ENCODE data around the gene RHOBTB1.
"Not testable (repeated sequence)": the region's sequence is repeated elsewhere in the genome, so short reads cannot be mapped to it uniquely, and the experiment has no call there.

RHOBTB1 gene

GRCh38 chr10:60940446-60940845 is 3.5 kb downstream of the RHOBTB1 start:
- no peak for DNase-seq

DNA sequence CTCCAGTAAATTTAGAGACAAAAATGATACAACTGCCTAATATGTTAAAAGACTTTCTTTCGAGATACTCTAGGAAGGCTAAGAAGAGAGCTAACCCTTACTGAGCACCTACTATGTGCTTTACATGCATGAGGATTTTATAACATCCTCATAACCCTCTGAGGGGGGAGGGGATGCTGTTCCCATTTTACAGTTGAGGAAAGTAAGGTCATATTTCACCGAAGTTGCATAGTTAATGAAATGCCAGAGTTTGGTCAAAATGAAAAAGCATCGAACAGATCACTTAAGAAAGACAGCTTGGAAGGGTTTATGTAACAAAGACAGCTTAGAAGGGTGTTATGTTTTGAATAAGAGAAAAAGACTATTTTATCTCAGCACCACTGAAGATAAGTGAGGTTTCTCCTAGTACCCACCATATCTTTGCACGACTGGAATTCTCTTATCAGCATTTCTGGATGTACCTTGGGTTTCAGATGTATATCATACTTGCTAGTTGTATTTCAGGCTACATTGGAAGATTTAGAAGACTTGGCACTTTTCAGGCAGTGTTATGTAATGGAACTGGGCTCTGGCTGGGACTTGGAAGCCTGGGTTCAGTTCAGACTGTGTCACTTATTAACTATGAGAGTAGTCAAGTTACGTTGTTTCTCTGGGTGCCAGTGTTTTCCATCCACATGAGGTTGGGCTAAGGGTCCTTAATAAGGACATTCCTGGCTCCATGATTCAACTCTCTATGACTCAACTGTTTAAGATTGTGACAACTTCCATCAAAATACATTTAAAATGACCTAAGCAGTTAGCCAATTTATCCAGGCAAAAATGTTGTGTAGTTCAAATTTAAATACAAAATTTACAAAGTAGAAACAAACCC is 6.0 kb downstream of the RHOBTB1 start:
- no peak for DNase-seq

DNA sequence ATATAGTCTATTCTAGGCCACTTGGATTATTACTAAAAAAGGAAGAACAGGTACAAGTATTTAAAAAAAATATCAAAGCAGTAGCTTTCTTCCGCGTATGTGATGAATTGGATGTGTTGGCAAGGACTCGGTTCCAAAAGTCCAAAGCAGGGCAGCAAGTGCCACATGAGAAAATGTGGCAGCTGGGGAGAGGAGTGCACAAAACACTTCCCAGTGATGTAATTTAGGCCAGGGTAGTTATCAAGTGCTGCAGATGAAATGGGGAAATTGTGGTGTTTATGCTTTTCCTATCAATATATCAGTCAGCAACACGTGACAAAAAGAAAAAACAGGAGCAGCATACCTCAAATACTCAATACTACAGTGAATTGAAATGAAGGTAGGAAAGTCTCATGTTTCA is 7.0 kb downstream of the RHOBTB1 start:
- DNase-seq: no peak

GRCh38 chr10:60934215-60935175 is 9.5 kb downstream of the RHOBTB1 start:
- no peak for DNase-seq

GRCh38 chr10:60932756-60933155 is 11.2 kb downstream of the RHOBTB1 start:
- no peak for DNase-seq

DNA sequence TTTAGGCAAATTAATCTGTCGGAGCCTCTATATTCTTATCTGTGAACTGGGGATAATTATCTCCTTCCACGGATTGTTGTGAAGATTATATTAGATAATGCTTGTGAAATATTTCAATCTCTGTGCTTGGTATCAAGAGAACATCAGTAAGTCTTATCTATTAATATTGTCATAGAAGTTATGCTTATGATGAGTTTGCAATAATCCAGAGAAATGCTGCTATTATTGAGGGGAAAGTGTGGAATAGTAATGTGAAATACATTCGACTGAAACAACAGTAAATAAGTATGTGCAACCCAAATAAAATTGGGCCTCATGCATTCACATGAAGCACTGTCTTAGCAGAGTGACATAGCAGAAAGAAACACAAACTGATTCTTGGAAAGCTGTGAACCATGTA is 13.7 kb downstream of the RHOBTB1 start:
- DNase-seq: no peak

- peak; percentile 48 for DNase-seq
Measured at GRCh38 chr10:60921633-60922032, 22.4 kb downstream of the RHOBTB1 start.

- DNase-seq: no peak
Measured at GRCh38 chr10:60920479-60920878, 23.5 kb downstream of the RHOBTB1 start.

GRCh38 chr10:60919551-60919950 is 24.4 kb downstream of the RHOBTB1 start:
- DNase-seq: no peak

DNA sequence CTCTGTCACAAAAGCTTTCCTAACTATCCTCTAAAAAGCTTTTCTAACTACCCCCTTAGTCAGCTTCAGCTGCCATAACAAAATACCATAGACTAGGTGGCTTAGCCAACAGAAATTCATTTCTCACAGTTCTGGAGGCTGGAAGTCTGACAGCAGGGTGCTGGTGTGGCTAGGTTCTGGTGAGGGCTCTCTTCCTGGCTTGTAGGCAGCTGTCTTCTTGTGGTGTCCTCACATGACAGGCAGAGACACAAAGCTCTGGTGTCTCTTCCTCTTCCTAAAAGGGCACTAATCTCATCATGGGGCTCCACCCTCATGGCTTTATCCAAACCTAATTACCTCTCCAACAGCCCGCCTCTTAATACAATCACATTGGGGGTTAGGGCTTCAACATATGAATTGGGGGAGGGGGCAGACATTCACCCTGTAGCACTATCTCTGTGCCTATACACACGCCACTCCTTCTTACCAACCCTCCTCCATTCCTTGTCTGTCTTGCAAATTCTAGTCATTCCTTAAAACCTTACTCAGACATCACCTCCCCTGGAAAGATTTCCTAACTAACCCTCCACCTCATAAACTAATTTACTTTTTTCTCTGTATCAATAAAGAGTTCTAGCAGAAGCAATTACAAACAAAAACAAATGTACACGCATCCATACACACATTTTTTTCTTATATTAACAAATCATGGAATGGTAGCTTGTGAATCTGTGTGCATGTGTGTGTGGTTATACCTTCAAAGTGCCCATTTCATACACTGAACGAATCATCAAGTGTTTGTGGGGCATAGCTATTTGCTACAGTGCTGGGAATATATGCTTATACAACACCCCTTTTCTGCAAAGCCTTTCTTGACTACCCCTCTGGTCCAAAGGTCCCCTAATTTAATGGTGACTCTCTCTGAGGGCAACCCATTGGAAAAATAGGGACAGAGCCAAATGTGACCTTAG is 26.4 kb downstream of the RHOBTB1 start:
- no peak for DNase-seq

DNA sequence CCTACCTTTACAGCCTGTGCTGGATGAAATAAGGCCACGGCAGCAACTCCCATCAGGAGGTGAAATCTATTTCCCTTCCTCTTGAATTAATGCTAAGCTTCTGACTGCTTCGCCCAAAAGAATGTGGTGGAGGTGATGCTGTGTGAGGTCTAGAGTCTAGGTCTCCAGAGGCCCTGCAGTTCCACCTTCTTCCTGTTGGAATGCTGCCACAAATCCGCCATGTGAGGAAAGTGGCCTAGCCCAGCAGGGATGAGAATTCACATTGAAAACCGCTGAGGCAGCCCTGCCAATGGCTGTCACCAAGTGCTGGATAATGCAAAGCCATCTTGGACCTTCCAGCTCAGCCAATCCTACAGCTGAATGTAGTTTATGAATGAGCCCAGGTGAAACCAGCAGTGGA is 28.0 kb downstream of the RHOBTB1 start:
- DNase-seq: no peak

- DNase-seq: no peak
Measured at GRCh38 chr10:60914690-60915141, 29.3 kb downstream of the RHOBTB1 start.

- DNase-seq: no peak
Measured at GRCh38 chr10:60913657-60914056, 30.3 kb downstream of the RHOBTB1 start.

DNA sequence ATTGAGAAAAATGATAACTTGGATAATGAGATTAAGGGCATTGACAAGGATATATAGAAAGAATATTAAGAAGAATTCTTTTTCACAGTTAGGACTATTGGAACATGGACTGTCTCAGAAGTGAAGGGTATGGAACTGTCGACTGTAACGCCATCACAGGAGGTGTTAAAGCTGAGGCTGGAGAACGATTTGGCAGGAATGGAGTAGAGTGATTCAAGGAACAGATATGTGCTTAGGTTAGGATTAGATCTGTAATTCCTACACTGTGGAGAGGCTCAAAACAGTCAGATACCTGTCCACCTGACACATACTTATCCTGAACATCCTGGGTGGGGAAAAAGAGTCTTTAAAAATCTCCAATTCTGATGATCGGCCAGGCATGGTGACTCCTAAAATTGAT is 30.9 kb downstream of the RHOBTB1 start:
- DNase-seq: no peak

DNA sequence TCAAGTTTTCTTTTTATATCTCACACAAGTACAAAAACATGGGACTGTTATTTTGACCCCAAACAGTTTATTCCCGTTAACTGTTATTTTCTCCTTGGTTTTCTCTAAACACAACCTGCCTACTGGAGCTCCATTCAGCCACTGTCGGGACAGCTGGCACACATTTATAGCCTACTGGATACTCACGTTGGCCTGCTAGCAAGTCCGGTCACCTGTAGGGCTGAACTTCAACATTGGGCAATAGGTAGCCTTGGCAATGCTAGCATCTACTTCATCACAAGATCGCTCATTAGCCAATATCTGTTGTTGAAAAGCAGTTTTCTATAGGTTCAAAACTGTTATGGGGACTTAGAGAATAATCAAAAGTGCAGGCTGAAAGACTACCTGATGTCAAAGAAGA is 32.3 kb downstream of the RHOBTB1 start:
- no peak for DNase-seq

DNA sequence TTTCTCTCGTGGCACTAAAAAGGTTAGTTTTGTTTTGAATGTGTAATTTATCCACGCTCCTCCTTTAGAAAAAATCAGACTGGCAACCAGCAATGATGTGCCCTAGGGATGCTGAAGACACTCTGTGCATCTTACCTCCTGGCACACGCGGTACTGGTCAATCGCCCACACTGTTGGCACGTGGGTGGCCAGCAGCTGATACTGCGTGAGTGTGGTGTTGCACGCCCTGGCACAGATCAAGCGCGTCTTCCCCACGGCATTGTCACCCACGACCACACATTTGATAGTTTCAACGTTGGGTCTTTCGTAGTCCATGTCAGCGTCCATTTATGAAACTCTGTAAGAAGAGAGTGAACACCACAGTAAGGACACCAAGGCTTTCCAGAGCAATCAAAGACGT is 32.8 kb downstream of the RHOBTB1 start:
- DNase-seq: no peak

GRCh38 chr10:60910543-60910942 is 33.4 kb downstream of the RHOBTB1 start:
- no peak for DNase-seq

GRCh38 chr10:60908896-60909295 is 35.1 kb downstream of the RHOBTB1 start:
- DNase-seq: no peak

DNA sequence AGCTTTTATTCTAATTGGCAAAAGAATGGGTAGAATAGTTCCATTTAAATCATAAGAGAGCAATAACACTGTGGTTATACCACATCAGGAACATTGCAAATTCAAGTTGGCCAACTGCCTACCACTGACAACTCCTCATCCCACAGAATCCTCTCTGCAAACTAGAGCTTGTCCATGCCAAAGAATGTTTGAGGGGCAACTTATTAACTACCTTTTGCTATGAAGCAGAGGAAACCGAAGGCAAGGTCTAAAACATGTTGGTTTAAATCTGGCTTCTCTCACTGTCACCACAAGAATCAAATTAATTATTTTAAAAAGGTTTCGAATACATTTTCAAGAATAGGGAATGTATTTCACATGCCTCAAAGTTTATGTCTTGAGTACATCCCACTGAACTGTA is 36.0 kb downstream of the RHOBTB1 start:
- DNase-seq: no peak

GRCh38 chr10:60907236-60907635 is 36.7 kb downstream of the RHOBTB1 start:
- no peak for DNase-seq

DNA sequence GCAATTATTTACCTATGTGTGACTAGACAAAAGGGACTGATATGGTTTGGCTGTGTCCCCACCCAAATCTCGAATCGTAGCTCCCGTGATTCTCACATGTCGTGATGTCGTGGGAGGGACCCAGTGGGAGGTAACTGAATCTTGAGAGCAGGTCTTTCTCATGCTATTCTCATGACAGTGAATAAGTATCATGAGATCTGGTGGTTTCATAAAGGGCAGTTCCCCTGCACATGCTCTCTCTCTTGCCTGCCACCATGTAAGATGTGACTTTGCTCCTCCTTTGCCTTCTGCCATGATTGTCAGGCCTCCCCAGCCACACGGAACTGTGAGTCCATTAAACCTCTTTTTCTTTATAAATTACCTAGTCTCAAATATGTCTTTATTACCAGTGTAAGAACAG is 37.2 kb downstream of the RHOBTB1 start:
- DNase-seq: not testable (repeated sequence)

- DNase-seq: no peak
Measured at GRCh38 chr10:60906411-60906810, 37.6 kb downstream of the RHOBTB1 start.

- DNase-seq: no peak
Measured at GRCh38 chr10:60905580-60905979, 38.4 kb downstream of the RHOBTB1 start.
